NCI-H1436 (cell line): ENCODE results near the gene ATXN7L2.

Experiments used
- DNase-seq: peaks from one replicate; lab custom pipeline; 2025; lab: John Stamatoyannopoulos, UW

Gene ATXN7L2

GRCh38 chr1:109475261-109475660, 8.4 kb upstream of the ATXN7L2 start:
- no peak for DNase-seq

GRCh38 chr1:109476825-109477224, 6.9 kb upstream of the ATXN7L2 start:
- no peak for DNase-seq

DNA sequence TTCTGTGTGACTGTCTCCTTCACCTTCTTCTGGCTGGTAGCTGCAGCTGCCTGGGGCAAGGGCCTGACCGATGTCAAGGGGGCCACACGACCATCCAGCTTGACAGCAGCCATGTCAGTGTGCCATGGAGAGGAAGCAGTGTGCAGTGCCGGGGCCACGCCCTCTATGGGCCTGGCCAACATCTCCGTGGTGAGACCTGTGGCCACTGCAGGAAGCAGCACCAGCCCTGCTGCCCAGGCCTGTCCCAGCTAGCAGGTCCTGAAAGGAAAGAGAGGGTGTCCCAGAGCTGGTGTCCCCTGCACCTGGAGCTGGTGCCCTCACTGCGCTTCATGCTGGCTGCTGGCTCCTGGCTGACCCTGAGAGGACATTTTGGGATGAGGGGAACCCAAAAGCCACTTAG, 5.9 kb upstream of the ATXN7L2 start:
- no peak for DNase-seq

DNA sequence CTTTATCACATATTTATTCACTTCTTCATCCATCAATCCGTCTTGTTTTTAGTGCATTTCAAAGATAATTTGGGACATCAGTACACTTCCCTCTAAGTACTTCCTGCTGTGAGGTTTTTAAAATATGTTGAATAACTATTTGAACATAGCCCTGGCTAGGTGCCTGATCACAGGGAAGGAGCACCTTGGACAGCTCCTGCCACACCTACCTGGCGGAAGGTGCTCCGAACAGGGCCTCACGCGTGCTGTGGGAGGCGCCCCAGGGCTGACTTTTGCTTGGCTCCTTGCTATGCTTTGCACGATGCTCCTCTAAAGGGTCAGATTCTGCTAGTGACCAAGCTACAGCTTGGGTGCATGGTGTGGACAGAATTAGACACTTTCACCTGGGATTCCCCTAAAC, 4.9 kb upstream of the ATXN7L2 start:
- no peak for DNase-seq

GRCh38 chr1:109479311-109479710, 4.4 kb upstream of the ATXN7L2 start:
- no peak for DNase-seq

- DNase-seq = no peak
Observed at GRCh38 chr1:109479901-109480300, 3.8 kb upstream of the ATXN7L2 start.

GRCh38 chr1:109481646-109482045, 2.1 kb upstream of the ATXN7L2 start:
- DNase-seq = no peak

DNA sequence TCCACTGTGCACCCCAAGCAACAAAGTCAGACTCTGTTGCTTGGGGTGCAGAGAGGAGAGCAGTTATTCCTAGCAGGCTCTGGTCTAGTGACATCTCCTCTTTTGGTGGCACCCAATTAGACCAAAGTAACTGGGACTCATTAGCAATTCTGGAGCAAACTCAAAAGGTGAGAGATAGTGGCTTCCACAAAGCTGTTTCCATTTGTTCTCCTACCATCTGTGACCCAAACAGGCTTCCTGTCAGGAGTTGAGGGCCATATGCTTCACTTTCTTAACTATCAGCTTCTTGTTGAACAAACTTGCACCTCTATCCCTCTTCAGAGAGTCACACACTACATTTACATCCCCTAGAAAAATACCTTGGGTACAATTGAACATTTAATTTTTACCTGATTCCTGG, 1.5 kb upstream of the ATXN7L2 start:
- no peak for DNase-seq

- peak; percentile 59 for DNase-seq
Observed at GRCh38 chr1:109482791-109483671, 674 bp upstream of the ATXN7L2 start.

DNA sequence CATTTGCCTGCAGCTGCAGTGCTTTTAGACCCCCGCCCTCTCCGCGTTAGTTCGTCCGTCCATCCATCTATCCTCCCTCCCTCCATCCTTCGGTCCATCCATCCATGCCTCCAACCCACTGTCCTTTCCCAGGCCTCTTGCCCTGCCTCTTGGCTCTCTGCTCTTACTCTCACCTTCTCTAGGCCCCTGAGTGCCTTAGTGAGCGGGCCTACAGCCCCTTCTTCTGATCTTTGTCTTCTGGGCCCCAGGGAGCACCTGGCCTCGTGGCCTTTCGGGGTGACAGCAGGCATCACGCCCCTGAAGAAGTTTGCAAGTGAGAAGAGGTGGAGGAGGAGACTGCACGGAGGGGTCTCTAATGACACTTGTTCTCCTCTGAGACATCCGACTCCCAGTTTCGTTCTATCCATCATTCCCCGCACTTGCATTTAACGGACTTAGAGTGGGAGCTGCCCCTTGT, 842 bp downstream of the ATXN7L2 start:
- no peak for DNase-seq

GRCh38 chr1:109485001-109485400, 1.3 kb downstream of the ATXN7L2 start:
- DNase-seq = peak; percentile 20

- DNase-seq = no peak
Observed at GRCh38 chr1:109487261-109487660, 3.6 kb downstream of the ATXN7L2 start.

GRCh38 chr1:109488201-109488600, 4.5 kb downstream of the ATXN7L2 start:
- DNase-seq = no peak

DNA sequence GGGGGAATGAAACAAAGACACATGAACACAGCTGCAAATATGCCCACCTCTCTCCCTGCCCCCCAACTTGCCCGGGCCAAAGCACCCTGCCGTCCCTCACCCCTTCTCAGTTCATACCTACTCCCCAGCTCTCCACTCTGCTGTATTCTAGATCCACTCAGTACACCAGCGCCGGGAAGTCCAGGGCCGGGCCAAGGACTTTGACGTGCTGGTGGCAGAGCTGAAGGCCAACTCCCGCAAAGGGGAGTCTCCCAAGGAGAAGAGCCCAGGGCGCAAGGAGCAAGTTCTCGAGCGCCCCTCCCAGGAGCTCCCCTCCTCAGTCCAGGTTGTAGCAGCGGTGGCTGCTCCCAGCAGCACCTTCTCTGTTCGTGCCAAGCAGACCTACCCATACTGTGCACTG, 5.0 kb downstream of the ATXN7L2 start:
- no peak for DNase-seq

- DNase-seq = peak; percentile 51
Observed at GRCh38 chr1:109490029-109490933, 6.6 kb downstream of the ATXN7L2 start.

GRCh38 chr1:109490934-109491302, 7.2 kb downstream of the ATXN7L2 start:
- no peak for DNase-seq

GRCh38 chr1:109491372-109491771, 7.7 kb downstream of the ATXN7L2 start:
- DNase-seq = no peak

DNA sequence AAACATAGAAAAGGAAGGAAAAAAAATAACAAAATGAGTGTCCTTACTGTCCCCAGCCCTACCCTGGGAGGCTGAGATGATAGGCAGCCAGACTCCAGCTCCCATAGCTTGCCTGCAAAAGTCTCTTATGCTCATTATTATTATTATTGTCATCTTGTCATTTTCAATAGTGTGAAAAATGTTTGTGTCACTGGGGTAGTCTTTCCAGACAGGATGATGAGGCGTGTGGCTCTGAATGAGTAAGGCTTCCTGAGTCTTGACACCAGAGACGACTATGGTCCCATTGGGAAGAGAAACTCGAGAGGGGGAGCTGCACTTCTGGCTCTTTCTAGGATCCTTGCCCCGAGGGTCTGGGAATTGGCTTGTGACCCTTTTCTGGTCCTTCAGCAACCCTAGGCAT, 9.1 kb downstream of the ATXN7L2 start:
- DNase-seq = no peak

DNA sequence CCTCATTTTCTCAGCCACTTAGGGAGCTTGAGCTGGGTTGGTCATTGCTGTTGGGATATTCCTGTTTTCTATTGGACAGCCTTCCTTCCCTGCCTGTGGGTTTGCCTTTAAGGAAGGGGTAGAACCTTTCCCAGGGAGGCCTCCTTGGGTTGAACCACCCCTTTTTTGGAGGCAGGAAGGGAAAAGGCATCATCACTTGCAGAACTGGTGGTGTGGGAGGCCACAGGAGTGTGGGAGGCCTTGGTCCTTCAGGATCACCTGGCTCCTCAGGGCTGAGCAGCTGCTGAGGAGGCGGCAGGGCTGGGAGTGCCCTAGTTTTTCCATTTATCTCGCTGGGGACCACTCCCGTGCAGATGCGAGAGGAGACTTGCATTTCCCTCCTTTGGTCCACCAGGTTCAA, 9.5 kb downstream of the ATXN7L2 start:
- no peak for DNase-seq

DNA sequence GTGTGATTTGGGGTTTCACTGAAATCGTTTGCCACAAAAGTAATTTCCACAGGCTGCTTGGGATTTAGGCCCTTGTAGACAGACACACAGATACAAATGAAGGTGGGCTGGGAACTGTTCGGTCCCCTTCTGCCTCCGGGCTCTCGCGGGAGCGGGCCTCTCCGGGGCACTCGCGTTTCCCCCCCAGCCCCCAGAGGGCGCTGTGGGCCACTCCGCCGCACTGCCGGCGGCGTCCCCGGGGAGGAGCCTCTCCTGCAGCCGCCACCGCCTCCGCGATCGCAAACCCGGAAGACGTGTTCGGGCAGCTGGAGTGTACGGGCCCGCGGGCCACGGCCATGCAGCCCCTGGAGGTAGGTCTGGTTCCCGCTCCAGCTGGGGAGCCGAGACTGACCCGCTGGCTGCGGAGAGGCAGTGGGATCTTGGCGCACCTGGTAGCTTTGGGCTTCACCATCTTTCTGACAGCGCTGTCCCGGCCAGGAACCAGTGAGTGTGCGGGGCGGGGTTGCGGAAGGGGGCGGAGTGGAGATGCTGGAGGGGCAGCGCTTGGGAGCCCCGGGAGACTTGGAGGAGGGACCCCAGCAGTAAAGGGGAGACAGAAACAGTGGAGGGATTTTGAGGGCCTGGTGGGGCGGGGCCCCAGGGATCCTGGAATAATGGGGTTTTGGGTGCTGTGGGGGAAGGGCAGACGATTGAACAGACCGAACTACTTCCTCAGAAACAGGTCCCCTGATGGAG, 10.3 kb downstream of the ATXN7L2 start, which contains the start of gene CYB561D1:
Gene CYB561D1 (plus strand): TSS at position 290 of the 735 bp plus-strand sequence. CDS start 46 bp downstream, at position 336.
- DNase-seq = peak; percentile 81

DNA sequence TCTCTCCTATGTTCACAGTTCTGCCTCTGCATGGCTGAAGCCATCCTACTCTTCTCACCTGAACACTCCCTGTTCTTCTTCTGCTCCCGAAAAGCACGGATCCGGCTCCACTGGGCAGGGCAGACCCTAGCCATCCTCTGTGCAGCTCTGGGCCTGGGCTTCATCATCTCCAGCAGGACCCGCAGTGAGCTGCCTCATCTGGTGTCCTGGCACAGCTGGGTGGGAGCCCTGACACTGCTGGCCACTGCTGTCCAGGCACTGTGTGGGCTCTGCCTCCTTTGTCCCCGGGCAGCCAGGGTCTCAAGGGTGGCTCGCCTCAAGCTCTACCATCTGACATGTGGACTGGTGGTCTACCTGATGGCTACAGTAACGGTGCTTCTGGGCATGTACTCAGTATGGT, 12.0 kb downstream of the ATXN7L2 start:
- no peak for DNase-seq
